GM10847 (cell line): Measurements from ENCODE around the gene HJURP.

Source experiments
- POLR2A ChIP-seq: IDR thresholded peaks from 2 replicates; pipeline ENCODE4 v1.6.1; 2011; ENCODE audit not compliant: insufficient read length; ENCODE audit errors: extremely low read depth

The HJURP gene

DNA sequence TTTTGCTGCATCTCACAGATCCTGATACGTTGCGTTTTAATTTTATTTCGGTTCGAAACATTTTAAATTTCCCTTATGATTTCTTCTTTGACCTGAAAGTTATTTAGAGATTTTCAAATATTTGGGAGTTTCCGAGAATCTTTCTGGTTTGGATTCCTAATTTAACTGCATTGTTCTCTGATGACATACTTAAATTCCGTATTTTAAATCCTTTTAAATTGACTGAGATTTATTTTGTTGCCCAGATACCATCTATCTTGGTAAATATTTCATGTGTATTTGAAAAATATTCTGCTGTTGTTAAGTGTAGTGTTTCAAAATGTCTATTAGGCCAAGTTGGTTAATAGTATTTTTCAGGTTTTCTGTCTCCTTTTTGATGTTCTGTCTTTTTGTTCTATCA, 38.5 kb downstream of the HJURP start:
- TF ChIP-seq POLR2A, result no peak

DNA sequence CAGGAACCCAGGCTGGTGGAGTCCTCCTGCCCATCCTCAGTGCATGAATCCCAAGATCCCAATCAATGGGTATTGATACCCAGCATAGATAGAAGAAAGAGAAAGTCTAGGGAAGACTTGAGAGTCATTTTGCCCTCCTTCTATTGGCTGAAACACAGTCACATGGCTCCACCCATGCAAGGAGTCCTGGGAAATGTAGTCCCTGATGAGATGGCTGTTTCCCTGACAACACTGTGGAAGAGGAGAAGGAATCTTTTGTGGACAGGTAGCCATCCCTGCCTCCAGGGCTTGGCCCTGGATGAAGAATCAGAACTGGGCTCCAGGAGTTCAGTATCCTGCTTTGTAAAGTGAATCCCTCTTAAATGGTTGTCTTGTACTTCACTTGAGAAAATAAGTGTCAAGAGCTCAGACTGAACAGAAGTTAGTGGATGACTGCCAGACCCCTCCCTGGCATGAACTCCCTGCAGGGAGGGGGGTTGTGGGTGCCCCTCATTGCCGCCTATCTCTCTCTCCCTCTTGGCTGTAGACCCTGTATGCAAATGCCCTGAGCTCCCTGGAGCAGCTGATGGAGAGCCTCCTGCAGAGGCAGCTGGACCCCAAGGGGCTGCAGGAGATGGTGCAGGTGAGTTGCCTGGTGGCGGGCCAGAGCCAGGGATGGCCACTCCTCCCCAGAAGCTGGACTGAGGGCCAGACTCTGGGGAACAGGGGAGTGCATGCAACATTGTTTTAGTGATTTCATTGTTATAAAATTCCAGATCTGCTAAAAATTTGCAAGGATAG, 40.1 kb downstream of the HJURP start:
- no peak for TF ChIP-seq POLR2A

DNA sequence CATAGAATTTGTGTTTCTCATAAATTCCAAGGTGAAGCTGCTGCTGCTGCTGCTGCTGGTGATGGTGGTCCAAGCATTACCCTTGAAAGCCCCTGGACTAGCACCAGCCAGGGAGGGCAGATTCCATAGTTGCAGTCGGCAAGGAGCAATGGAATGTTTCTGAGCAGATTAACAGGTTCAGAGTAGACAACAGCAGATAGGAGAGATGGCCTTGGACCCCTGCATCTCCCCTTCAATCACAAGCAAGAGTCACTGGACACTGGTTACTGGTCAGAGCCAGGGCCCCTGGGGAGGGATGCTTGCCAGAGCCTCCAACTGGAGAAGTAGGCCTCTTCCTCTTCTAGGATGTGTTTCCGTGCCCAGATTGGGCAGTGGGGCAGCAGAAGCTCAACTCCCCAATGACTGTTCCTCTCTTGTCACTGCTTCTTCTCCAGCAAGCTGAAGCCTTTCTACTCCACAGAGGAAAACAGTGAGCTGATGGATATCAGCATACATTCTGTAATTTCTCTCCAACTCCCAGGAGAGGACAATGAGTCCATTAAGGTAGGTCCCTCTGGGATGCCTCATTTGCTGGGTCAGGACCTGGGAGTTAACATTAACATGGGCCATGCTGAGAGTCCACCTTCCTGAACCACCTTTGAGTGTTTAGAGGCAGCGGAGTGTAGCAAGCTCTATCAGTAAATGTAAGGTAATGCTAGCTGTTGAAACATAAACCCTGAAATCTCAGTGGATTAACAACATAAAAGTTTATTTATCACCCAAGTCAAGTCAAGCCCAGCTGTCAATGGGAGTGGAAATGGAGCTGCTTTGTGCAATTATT, 40.9 kb downstream of the HJURP start:
- no peak for TF ChIP-seq POLR2A

GRCh38 chr2:233811732-233812131, 42.6 kb downstream of the HJURP start:
- no peak for TF ChIP-seq POLR2A

DNA sequence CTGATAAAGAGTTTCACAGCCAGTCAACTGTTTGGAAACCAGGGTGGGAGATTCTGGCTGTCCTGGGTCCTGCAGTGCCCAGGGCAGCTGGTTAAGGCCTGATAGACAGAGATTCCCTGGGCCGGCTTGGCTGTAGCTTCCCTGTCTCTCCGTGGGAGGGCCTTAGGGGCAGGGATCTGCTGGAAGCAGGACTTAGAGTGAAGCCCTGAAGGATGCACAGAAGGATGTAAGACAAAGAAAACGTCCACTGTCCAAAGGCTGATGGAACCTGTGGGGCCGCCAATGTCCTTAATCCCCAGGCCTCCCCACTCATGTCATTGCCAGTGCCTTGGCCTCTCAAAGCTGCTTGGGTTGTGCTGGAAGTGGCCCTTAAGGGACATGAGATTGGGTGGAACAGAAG, 43.2 kb downstream of the HJURP start:
- TF ChIP-seq POLR2A, result no peak

DNA sequence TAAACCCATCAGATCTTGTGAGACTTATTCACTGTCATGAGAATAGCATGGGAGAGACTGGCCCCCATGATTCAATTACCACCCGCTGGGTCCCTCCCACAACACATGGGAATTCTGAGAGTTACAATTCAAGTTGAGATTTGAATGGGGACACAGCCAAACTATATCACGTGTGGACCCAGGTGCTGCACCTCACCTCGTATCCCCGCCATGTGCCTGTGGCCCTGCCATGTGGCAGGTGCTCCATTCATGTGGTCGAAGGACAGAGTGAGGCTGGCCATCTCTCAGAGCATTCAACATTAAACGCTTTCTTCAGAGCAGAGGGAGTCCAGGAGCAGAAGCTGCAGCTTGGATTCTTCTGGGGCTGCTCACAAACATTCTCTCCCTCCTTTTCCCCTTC, 44.0 kb downstream of the HJURP start:
- TF ChIP-seq POLR2A, result no peak

DNA sequence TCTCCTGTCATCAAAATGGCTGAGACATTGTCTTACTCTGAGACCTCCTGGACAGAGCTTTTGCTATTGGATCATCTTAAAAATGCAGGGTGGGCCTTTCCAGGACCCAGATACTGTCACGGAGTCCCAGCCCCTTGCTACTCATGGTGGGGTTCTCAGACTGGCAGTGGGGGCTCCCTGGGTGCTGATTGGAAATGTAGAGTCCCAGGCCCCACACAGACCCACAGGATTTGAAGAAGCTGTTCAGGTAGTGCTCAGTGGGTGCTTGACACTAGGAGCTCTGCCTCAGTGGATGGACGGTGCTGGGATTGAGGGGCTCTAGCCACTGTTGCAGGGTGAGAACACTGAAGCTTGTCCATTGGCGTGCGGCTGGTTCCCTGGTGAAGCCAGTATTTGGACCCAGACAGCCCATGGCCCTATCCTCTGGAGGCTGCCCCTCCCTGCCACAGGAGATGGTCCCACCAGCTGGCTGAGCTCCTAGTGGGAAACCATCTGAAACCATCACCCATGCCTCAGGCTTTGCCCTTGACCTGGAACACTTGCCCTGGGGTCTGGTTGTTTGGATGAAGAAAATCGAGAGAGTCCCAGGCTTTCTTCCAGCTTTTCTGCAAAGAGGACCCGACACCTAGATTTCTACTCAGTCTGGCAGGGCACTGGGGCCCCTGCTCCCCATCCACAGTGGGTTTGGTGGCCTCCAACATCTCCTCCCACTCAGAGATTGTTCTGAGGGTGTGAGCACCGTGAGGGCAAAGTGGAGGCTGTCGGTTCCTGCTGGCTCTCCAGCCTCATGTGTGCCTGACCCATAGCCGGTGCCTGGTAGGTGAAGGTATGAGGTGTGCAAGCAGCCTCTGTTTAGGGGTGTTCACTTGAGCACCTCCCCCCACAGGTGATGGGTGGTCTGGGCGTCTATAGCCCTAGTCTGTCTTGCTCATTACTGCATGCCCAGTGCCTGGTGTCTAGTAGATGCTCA, 46.1 kb downstream of the HJURP start:
- no peak for TF ChIP-seq POLR2A

DNA sequence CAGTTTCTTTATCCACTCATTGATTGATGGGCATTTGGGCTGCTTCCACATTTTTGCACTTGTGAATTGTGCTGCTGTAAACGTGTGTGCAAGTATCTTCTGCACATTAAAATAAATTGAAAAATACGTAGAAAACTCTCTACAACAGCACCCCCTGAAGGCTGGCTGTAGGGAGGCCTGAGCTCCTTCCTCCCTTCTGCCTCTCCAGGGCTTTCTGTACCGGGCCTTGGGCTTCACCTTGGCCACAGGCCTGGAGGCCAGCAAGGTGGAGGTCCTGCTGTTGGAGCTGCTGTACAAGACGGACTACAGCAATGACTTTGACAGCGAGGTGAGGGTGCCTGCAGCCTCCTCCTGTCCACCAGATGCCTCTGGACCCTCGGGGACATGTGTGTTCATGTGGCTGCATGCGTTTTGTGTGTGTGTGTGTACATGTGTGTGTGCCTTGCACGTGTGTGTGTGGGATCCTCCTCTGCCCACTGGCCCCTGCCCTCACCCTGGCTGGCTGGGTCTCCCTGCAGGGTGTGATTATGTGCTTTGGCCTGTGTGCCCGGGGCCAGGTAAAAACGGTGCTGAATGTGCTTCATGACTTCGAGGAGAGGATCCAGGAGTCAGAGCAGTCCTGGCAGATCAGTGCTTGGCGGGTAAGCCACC, 47.0 kb downstream of the HJURP start:
- TF ChIP-seq POLR2A, result no peak

- TF ChIP-seq POLR2A, result no peak
Observed at GRCh38 chr2:233803994-233804393, 50.3 kb downstream of the HJURP start.

GRCh38 chr2:233803292-233803911, 50.9 kb downstream of the HJURP start:
- TF ChIP-seq POLR2A, result no peak

DNA sequence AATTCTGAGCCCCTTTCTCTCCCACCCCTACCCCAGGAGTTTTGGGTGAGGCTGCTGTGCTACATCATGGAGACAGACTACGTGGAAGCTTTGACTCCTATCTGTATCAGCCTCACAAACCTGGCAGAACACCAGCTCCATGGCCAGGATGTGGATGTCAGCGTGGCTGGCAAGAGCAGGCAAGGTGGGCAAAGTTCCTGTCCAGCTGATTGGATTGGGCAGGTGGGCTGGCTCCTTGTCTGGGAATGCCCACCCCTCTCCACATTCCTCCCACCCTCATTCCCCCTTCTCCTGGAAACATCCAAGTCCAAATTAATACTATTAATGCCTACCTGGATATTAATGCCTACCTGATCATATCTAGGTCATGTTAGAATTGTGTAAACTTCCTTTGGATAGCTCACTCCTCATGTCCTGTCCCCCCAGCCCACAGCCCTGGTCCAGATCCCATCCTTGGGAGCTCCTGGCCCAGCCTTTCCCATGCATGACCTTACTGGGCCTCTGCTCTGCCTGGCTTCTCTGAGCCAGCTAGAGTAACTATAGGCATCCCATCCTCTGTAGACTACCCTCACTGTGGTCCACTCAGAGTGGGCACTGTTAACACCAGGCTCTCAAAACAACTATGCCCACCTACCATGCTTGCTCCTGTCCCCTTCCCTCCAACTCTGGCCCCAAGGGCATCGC, 52.1 kb downstream of the HJURP start:
- TF ChIP-seq POLR2A, result no peak

GRCh38 chr2:233801357-233802131, 52.8 kb downstream of the HJURP start:
- no peak for TF ChIP-seq POLR2A

GRCh38 chr2:233800208-233800607, 54.1 kb downstream of the HJURP start:
- TF ChIP-seq POLR2A, result no peak

DNA sequence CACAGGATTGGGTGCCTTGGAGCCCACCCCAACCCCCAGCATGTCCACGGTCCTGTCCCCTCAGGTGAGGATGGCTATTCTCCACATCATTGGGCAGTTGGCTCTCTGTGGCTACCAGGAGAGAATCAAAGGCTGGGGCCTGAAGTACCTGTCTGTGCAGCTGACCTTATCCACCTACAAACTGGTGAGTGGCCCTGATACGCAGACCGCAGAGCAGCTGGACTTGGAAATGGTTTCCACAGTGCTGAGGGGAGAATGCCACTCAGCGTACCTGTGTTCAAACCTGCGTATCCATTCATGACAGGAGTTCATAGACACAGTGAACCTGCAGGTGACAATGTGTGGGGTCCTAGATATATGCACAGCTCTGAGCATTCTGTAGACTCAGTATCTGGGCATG, 54.6 kb downstream of the HJURP start:
- TF ChIP-seq POLR2A, result no peak
